SK-N-MC (cell line): ENCODE results near the gene SREBF1.
"Not testable (repeated sequence)": the region's sequence is repeated elsewhere in the genome, so short reads cannot be mapped to it uniquely, and the experiment has no call there.

ENCODE experiments used
- DNase-seq: peaks from one replicate; pipeline ENCODE4 v3.0.0-alpha.2; 2011; ENCODE audit warnings: low read depth, low spot score
- H3K27ac ChIP-seq: fragments of 200-600 bp; sonication (generic); 2 replicates; pipeline ENCODE4 v1.5.1; 2016; ENCODE audit warnings: mixed run types
- H3K36me3 ChIP-seq: fragments of 200-600 bp; sonication (generic); 2 replicates; pipeline ENCODE4 v1.6.1; 2017; ENCODE audit warnings: antibody characterized with exemption, low read length, mixed read lengths; ENCODE audit not compliant: insufficient read depth
- H3K4me3 ChIP-seq: fragments of 200-600 bp; sonication (generic); 2 replicates; pipeline ENCODE4 v1.5.1; 2016
- H3K9ac ChIP-seq: fragments of 200-600 bp; sonication (generic); 2 replicates; pipeline ENCODE4 v1.8.0; 2017; ENCODE audit warnings: mixed run types, mixed read lengths; ENCODE audit not compliant: insufficient read length
- H3K9me3 ChIP-seq: fragments of 200-600 bp; sonication (generic); 2 replicates; pipeline ENCODE4 v1.6.1; 2017; ENCODE audit warnings: low read depth, mild to moderate bottlenecking, antibody characterized with exemption, low read length, moderate library complexity, mixed read lengths
- EZH2 ChIP-seq: fragments of 200-600 bp; sonication (generic); IDR thresholded peaks from one replicate; pipeline ENCODE4 v1.6.1; 2017; ENCODE audit warnings: antibody characterized with exemption
- FOXP2 ChIP-seq: optimal IDR thresholded peaks from 2 replicates; pipeline ENCODE3; 2011; ENCODE audit warnings: mild to moderate bottlenecking, moderate library complexity; ENCODE audit not compliant: insufficient read depth; ENCODE audit errors: extremely low read length, control extremely low read depth
- POLR2AphosphoS5 ChIP-seq: IDR thresholded peaks from 2 replicates; pipeline ENCODE4 v1.6.1; 2012; ENCODE audit warnings: mild to moderate bottlenecking, low read depth, low read length, borderline replicate concordance

SREBF1 gene

DNA sequence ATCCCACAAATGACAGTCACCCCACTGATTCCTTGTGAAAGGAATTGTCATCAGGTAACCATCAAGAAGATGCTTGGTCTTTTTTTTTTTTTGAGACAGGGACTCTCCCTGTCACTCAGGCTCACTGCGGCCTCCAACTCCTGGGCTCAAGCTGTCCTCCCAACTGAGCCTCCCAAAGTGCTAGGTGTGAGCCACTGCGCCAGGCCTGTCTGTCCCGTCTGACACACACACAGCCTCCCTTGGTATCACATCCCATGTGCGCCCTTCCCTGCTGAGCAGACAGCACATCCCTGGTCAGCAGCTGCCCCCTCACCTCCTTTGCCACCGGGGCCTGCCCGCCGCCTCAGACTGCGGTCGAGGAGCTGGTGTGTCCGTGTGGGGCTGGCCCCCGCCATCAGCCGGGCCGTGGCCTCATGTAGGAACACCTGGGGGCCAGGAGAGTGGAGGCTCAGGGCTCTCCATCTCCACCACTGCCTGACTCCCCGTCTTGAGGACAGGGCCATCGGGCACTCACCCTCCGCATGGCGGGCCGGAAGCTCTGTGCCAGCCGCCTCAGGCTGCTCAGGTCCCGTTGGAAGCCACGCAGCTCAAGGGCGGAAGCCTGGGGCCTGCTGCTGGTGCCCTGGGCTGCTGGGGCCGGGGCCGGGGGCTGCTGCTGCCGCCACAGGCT, 23.6 kb downstream of the SREBF1 start:
- Histone ChIP-seq H3K4me3 (no peak overlapping the region), H3K36me3 (peaks cover 57% of the 10 kb centered on the region), H3K27ac (no peak overlapping the region), H3K9ac (no peak overlapping the region), H3K9me3 (no peaks in the 10 kb centered on the region)
- no peak for TF ChIP-seq POLR2AphosphoS5
- TF ChIP-seq FOXP2, result no peak
- no peak for DNase-seq

DNA sequence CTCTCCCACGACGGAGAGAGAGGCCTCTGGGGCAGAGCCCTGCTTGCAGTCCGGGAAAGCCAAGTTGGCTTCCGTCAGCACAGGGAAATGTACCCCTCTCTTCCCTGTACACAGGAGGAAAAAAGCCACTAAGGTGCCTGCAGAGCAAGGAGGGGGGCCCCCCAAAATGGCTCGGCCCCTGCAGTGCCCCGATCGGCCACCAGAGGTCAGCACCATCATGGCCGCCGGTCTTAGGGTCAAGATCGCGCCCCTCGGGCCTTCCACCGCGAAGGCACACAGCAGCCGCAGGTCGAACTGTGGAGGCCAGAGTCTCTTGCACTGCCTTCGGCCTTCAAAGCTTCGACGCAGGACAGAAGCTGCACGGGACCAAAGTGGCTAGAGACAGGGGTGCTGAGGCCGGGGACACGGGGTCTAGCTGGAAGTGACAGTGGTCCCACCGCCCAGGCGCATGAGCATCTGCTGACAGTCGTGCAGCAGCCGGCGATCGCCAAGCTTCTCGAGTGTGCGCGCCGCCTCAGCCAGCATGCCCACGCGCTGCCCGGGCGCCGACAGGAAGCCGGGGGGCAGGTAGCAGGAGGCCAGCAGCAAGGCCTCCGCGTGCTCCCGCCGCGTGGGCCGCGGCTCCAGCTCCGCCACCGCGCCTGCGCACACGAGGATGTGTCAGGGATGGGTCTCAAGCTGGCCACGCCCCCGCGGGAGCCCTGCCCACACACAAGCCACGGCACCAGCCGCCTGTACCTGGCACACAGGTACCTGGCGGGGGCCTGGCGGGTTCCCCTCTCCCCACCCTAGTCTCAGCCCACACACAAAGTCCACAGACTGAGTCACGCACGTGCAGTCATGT, 24.4 kb downstream of the SREBF1 start:
- TF ChIP-seq FOXP2 (no peak), EZH2 (no peak), POLR2AphosphoS5 (no peak)
- H3K4me3 ChIP-seq, result no peak overlapping the region
- H3K9ac ChIP-seq, result no peak overlapping the region
- DNase-seq, result no peak
- peaks cover 50% of the 10 kb centered on the region for H3K36me3 ChIP-seq
- peak overlapping the region; percentile 73; the same call in 1 of the 2 replicates for H3K27ac ChIP-seq
- H3K9me3 ChIP-seq, result no peaks in the 10 kb centered on the region

DNA sequence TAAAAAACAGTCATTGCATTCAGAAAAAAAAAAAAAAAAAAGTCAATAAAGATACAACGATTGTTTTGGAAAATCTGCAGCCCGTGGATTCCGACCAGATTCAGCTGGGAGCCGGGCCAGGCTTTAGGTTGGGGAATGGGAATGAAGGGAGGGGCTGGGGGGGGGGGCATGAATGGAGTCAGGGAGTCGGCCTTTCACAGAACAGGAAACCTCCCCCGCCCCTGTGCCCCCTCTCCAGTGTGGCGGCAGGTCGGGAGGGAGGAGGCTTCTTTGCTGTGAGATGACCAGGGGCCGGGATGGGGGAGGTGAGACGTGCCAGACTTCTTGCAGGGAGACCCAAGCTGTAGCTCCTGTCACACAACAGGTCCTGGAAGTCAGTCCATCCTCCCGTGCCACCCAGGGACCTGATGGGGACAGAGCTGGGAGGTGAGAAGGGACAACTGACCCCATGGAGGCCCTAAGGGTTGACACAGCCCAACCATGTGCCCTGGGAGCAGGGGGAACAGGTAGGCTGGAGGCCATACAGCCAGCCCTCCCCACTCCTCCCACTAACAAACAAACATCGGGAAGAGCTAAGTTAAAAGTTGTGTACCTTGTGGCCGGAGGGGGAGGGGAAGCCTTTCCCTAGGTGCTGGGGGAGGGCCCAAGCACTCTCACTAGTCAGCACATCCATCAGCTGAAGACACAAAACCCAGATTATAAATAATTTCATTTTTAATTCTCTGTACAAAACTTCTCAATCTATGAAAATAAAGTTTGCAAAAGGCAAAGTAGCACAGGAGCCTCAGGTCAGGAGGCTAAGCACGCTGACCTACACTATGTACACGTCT, 25.2 kb downstream of the SREBF1 start:
- H3K4me3 ChIP-seq, result 0 out of 2 replicates have a peak overlapping the region, but pooled peaks have one; percentile 7
- no peaks in the 10 kb centered on the region for H3K9me3 ChIP-seq
- no peak for DNase-seq
- H3K9ac ChIP-seq, result no peak overlapping the region
- TF ChIP-seq EZH2, result no peak
- no peak for TF ChIP-seq FOXP2
- no peak for TF ChIP-seq POLR2AphosphoS5
- H3K27ac ChIP-seq, result peak overlapping the region; percentile 73
- H3K36me3 ChIP-seq, result peaks cover 42% of the 10 kb centered on the region

- H3K9me3 ChIP-seq, result no peaks in the 10 kb centered on the region
- peak overlapping the region; percentile 73; the same call in 1 of the 2 replicates for H3K27ac ChIP-seq
- no peak overlapping the region for H3K4me3 ChIP-seq
- TF ChIP-seq FOXP2 (no peak), EZH2 (no peak)
- DNase-seq, result no peak
- H3K9ac ChIP-seq, result no peak overlapping the region
- H3K36me3 ChIP-seq, result peaks cover 38% of the 10 kb centered on the region; the same call in 1 of the 2 replicates
Measured at GRCh38 chr17:17810895-17811248, 25.9 kb downstream of the SREBF1 start.

GRCh38 chr17:17810084-17810894, 26.5 kb downstream of the SREBF1 start:
- no peak overlapping the region for H3K9ac ChIP-seq
- no peak overlapping the region for H3K4me3 ChIP-seq
- peak overlapping the region; percentile 73 for H3K27ac ChIP-seq
- TF ChIP-seq POLR2AphosphoS5 (peak; percentile 13; the same call in 1 of the 2 replicates), EZH2 (no peak)
- peaks cover 34% of the 10 kb centered on the region; the same call in 1 of the 2 replicates for H3K36me3 ChIP-seq
- no peak for DNase-seq
- H3K9me3 ChIP-seq, result no peaks in the 10 kb centered on the region

DNA sequence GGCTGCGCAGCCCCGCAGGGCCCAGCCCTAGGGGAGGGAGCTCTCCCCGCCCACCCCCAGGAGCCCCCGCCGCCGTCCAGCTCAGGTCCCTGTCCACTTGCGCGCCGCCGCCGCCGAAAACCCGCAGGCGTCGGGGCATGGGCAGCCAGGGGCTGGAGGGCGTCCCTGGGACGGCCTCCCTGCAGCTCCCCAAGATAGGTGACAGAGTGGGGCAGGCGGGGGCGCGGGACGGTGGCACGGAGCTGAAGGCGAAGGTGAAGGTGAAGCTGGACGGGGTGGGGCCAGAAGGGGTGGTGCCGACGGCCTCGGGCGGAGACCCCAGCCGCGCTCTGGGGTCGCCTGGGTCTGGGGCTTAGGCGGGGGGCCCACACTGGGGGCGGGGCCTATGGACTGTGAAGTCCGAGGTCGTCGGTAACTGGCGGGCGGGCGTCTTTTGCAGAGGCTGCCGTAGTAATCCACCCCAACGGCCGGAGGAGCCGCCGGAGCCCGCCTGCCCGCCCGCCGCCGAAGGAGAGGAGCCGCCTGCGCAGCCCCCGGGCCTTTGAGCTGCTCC, 27.2 kb downstream of the SREBF1 start:
- no peak for DNase-seq
- TF ChIP-seq POLR2AphosphoS5 (0 out of 2 replicates have a peak, but pooled peaks have one; percentile 7), FOXP2 (no peak)
- Histone ChIP-seq H3K27ac (no peak overlapping the region), H3K4me3 (no peak overlapping the region), H3K36me3 (peaks cover 29% of the 10 kb centered on the region; the same call in 1 of the 2 replicates), H3K9ac (no peak overlapping the region), H3K9me3 (no peaks in the 10 kb centered on the region)

GRCh38 chr17:17808706-17809432, 27.9 kb downstream of the SREBF1 start:
- H3K4me3 ChIP-seq, result no peak overlapping the region
- DNase-seq, result no peak
- H3K36me3 ChIP-seq, result peaks cover 27% of the 10 kb centered on the region; the same call in 1 of the 2 replicates
- H3K9me3 ChIP-seq, result no peaks in the 10 kb centered on the region
- H3K9ac ChIP-seq, result no peak overlapping the region
- TF ChIP-seq FOXP2, result no peak
- no peak for TF ChIP-seq POLR2AphosphoS5
- H3K27ac ChIP-seq, result no peak overlapping the region

- H3K27ac ChIP-seq, DNase-seq, H3K4me3 ChIP-seq, H3K9ac ChIP-seq, H3K9me3 ChIP-seq: not testable (repeated sequence)
- H3K36me3 ChIP-seq, result peaks cover 25% of the 10 kb centered on the region; the same call in 1 of the 2 replicates
Measured at GRCh38 chr17:17808200-17808599, 28.6 kb downstream of the SREBF1 start.
